Measurements from ENCODE around the gene PCDHB16. TPM values are rescaled to one million over a fixed set of nuclear protein-coding genes. Genes with fewer than 3 reads are reported as not detected.
"Not testable (repeated sequence)": the region's sequence is repeated elsewhere in the genome, so short reads cannot be mapped to it uniquely, and the experiment has no call there.

PCDHB16 gene
- total RNA-seq (not detected), polyA plus RNA-seq (not detected)

- intact Hi-C loops (cut with micrococcal nuclease): no loop called here
- no peaks in the 10 kb centered on the region for H3K9me3 ChIP-seq (ENCODE audit: control insufficient read depth in 1 of 2, low read length in 2 of 2)
- H3K27me3 ChIP-seq (ENCODE audit: insufficient read depth, low read length): no peaks in the 10 kb centered on the region
- no peak within 1 kb of the TSS for H3K27ac ChIP-seq (ENCODE audit: low read depth, low read length)
- H3K36me3 ChIP-seq (ENCODE audit: insufficient read depth, low read length): no peaks in the 10 kb centered on the region
- CTCF ChIA-PET (ENCODE audit: partially characterized antibody): no interaction called here
- H3K9me3 Mint-ChIP-seq: peaks cover 0 to 39% (median 23%) of the 10 kb centered on the region in 8 donors
- no peaks in the 10 kb centered on the region for H3K36me3 Mint-ChIP-seq
- POLR2A ChIA-PET (ENCODE audit: partially characterized antibody): no interaction called here
- peaks cover 0 to 11% (median 3%) of the 10 kb centered on the region in 4 donors for H3K4me1 Mint-ChIP-seq
- peaks cover 18 to 29% of the 10 kb centered on the region in 2 donors for H3K27me3 Mint-ChIP-seq
- DNase-seq: no peak
- H3K4me3 Mint-ChIP-seq: no peak within 1 kb of the TSS
- H3K4me3 ChIP-seq (ENCODE audit: low read length in 2 of 2): no peak within 1 kb of the TSS
- no peak within 1 kb of the TSS for H3K27ac Mint-ChIP-seq
- no peaks in the 10 kb centered on the region for H3K4me1 ChIP-seq (ENCODE audit: insufficient read depth, low read length)
These were observed at the start of gene PCDHB16 for GRCh38 chr5:141182248-141182647. TSS of gene PCDHB16 (plus strand) at chr5:141182387. CDS start at chr5:141182560, 173 bp downstream.

DNA sequence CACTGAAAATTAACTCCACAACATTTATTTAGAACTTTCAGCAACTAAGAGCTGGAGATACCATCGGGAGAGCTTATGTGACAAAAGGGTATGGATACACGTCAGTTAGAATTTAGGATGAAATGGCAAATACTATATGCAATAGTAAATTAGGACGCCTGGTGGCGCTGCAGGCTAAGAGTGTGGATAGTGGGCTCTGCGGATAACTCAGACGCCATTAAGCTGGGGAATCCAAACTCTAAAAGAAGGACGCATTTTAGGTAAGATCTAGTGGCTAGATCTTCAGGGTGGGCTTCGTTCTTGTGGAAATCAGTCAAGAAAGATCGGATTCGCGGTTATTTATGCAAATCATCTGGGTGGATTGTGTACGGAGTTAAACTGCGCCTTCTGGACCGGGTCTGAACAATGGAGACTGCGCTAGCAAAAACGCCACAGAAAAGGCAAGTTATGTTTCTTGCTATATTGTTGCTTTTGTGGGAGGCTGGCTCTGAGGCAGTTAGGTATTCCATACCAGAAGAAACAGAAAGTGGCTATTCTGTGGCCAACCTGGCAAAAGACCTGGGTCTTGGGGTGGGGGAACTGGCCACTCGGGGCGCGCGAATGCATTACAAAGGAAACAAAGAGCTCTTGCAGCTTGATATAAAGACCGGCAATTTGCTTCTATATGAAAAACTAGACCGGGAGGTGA, 47.0 kb upstream of the PCDHB16 start, which contains the start of gene PCDHB5:
Gene PCDHB5, plus strand, starts transcription at position 177 of the 688 bp plus-strand sequence. Its CDS starts 229 bp downstream, at position 406.
- Histone ChIP-seq H3K4me3 (ENCODE audit: low read length in 2 of 2) (no peak within 1 kb of the TSS), H3K36me3 (ENCODE audit: insufficient read depth, low read length) (no peaks in the 10 kb centered on the region), H3K27me3 (ENCODE audit: insufficient read depth, low read length) (no peaks in the 10 kb centered on the region), H3K4me1 (ENCODE audit: insufficient read depth, low read length) (no peaks in the 10 kb centered on the region), H3K9me3 (ENCODE audit: control insufficient read depth in 1 of 2, low read length in 2 of 2) (no peaks in the 10 kb centered on the region), H3K27ac (ENCODE audit: low read depth, low read length) (no peak within 1 kb of the TSS)
- intact Hi-C loops (cut with micrococcal nuclease): no loop called here
- DNase-seq: peak in 1 of 5 donors; percentile 4
- H3K4me1 Mint-ChIP-seq: peaks cover 1 to 9% (median 6%) of the 10 kb centered on the region in 4 donors
- ChIA-PET POLR2A (ENCODE audit: partially characterized antibody) (no interaction called here), CTCF (ENCODE audit: partially characterized antibody) (no interaction called here)
- H3K4me3 Mint-ChIP-seq: peak within 1 kb of the TSS; percentile 25 to 88 (median 64)
- H3K27ac Mint-ChIP-seq: no peak within 1 kb of the TSS
- peaks cover 0 to 7% of the 10 kb centered on the region in 2 donors for H3K36me3 Mint-ChIP-seq
- H3K27me3 Mint-ChIP-seq: peaks cover 10 to 13% of the 10 kb centered on the region in 2 donors
- H3K9me3 Mint-ChIP-seq: peaks cover 9 to 62% (median 48%) of the 10 kb centered on the region in 8 donors

GRCh38 chr5:141135718-141136266, 46.4 kb upstream of the PCDHB16 start:
- Mint-ChIP-seq H3K27me3 (peaks cover 10 to 11% of the 10 kb centered on the region in 2 donors), H3K4me3 (peak overlapping the region in 5 of 8 donors; percentile 13 to 88 (median 65)), H3K4me1 (peaks cover 1 to 9% (median 6%) of the 10 kb centered on the region in 4 donors), H3K9me3 (peaks cover 9 to 62% (median 48%) of the 10 kb centered on the region in 8 donors), H3K36me3 (peaks cover 0 to 7% of the 10 kb centered on the region in 2 donors), H3K27ac (no peak overlapping the region)
- intact Hi-C loops (cut with micrococcal nuclease): no loop called here
- no peak overlapping the region for H3K27ac ChIP-seq (ENCODE audit: low read depth, low read length)
- H3K27me3 ChIP-seq (ENCODE audit: insufficient read depth, low read length): no peaks in the 10 kb centered on the region
- DNase-seq: no peak
- ChIA-PET POLR2A (ENCODE audit: partially characterized antibody) (no interaction called here), CTCF (ENCODE audit: partially characterized antibody) (no interaction called here)
- H3K4me3 ChIP-seq (ENCODE audit: low read length in 2 of 2): no peak overlapping the region
- no peaks in the 10 kb centered on the region for H3K9me3 ChIP-seq (ENCODE audit: control insufficient read depth in 1 of 2, low read length in 2 of 2)
- no peaks in the 10 kb centered on the region for H3K36me3 ChIP-seq (ENCODE audit: insufficient read depth, low read length)
- H3K4me1 ChIP-seq (ENCODE audit: insufficient read depth, low read length): no peaks in the 10 kb centered on the region

GRCh38 chr5:141137346-141137745, 44.8 kb upstream of the PCDHB16 start:
- H3K4me1 Mint-ChIP-seq; H3K36me3 Mint-ChIP-seq; H3K4me3 ChIP-seq (ENCODE audit: low read length in 2 of 2); H3K36me3 ChIP-seq (ENCODE audit: insufficient read depth, low read length); H3K9me3 ChIP-seq (ENCODE audit: control insufficient read depth in 1 of 2, low read length in 2 of 2); H3K4me1 ChIP-seq (ENCODE audit: insufficient read depth, low read length); DNase-seq; H3K27ac Mint-ChIP-seq; intact Hi-C loops (cut with micrococcal nuclease); CTCF ChIA-PET (ENCODE audit: partially characterized antibody); H3K27ac ChIP-seq (ENCODE audit: low read depth, low read length); H3K4me3 Mint-ChIP-seq; H3K27me3 ChIP-seq (ENCODE audit: insufficient read depth, low read length); POLR2A ChIA-PET (ENCODE audit: partially characterized antibody): not testable (repeated sequence)
- Mint-ChIP-seq H3K27me3 (peaks cover 10 to 14% of the 10 kb centered on the region in 2 donors), H3K9me3 (peaks cover 8 to 68% (median 46%) of the 10 kb centered on the region in 8 donors)

- no peaks in the 10 kb centered on the region for H3K36me3 ChIP-seq (ENCODE audit: insufficient read depth, low read length)
- Mint-ChIP-seq H3K27me3 (peaks cover 15 to 26% of the 10 kb centered on the region in 2 donors), H3K4me3 (peak within 1 kb of the TSS in 7 of 8 donors; percentile 26 to 75 (median 56)), H3K36me3 (peaks cover 0 to 8% of the 10 kb centered on the region in 2 donors), H3K9me3 (peaks cover 0 to 39% (median 27%) of the 10 kb centered on the region in 8 donors), H3K4me1 (peaks cover 0 to 6% (median 4%) of the 10 kb centered on the region in 4 donors), H3K27ac (no peak within 1 kb of the TSS)
- no peaks in the 10 kb centered on the region for H3K4me1 ChIP-seq (ENCODE audit: insufficient read depth, low read length)
- CTCF ChIA-PET (ENCODE audit: partially characterized antibody): no interaction called here
- no peak within 1 kb of the TSS for H3K4me3 ChIP-seq (ENCODE audit: low read length in 2 of 2)
- intact Hi-C loops (cut with micrococcal nuclease): no loop called here
- POLR2A ChIA-PET (ENCODE audit: partially characterized antibody): no interaction called here
- no peak within 1 kb of the TSS for H3K27ac ChIP-seq (ENCODE audit: low read depth, low read length)
- no peak for DNase-seq
- H3K27me3 ChIP-seq (ENCODE audit: insufficient read depth, low read length): no peaks in the 10 kb centered on the region
- no peaks in the 10 kb centered on the region for H3K9me3 ChIP-seq (ENCODE audit: control insufficient read depth in 1 of 2, low read length in 2 of 2)
These were observed 32.4 kb upstream of the PCDHB16 start, which contains the start of gene PCDHB6 for GRCh38 chr5:141149812-141150211. TSS of gene PCDHB6 (plus strand) at chr5:141150057. CDS start at chr5:141150258, 201 bp downstream.

- intact Hi-C loops (cut with micrococcal nuclease): no loop called here
- POLR2A ChIA-PET (ENCODE audit: partially characterized antibody): no interaction called here
- no peaks in the 10 kb centered on the region for H3K36me3 ChIP-seq (ENCODE audit: insufficient read depth, low read length)
- no peak overlapping the region for H3K4me3 ChIP-seq (ENCODE audit: low read length in 2 of 2)
- H3K36me3 Mint-ChIP-seq: peaks cover 0 to 8% of the 10 kb centered on the region in 2 donors
- H3K27me3 ChIP-seq (ENCODE audit: insufficient read depth, low read length): no peaks in the 10 kb centered on the region
- H3K27ac ChIP-seq (ENCODE audit: low read depth, low read length): no peak overlapping the region
- DNase-seq: no peak
- CTCF ChIA-PET (ENCODE audit: partially characterized antibody): no interaction called here
- peak overlapping the region in 5 of 8 donors; percentile 26 to 75 (median 72) for H3K4me3 Mint-ChIP-seq
- peaks cover 19 to 25% of the 10 kb centered on the region in 2 donors for H3K27me3 Mint-ChIP-seq
- peaks cover 0 to 41% (median 28%) of the 10 kb centered on the region in 8 donors for H3K9me3 Mint-ChIP-seq
- H3K4me1 ChIP-seq (ENCODE audit: insufficient read depth, low read length): no peaks in the 10 kb centered on the region
- H3K9me3 ChIP-seq (ENCODE audit: control insufficient read depth in 1 of 2, low read length in 2 of 2): no peaks in the 10 kb centered on the region
- H3K4me1 Mint-ChIP-seq: peaks cover 0 to 6% (median 4%) of the 10 kb centered on the region in 4 donors
- no peak overlapping the region for H3K27ac Mint-ChIP-seq
These were observed 31.8 kb upstream of the PCDHB16 start for GRCh38 chr5:141150224-141150992.

DNA sequence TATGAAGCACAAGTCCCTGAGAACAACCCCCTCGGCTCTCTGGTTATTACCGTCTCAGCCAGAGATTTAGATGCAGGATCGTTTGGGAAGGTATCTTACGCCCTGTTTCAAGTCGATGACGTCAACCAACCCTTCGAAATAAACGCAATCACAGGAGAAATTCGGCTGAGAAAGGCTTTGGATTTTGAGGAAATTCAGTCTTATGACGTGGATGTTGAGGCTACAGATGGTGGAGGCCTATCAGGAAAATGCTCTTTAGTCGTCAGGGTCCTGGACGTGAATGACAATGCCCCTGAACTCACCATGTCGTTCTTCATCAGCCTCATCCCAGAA, 31.2 kb upstream of the PCDHB16 start:
- POLR2A ChIA-PET (ENCODE audit: partially characterized antibody): no interaction called here
- Mint-ChIP-seq H3K9me3 (peaks cover 0 to 46% (median 32%) of the 10 kb centered on the region in 8 donors), H3K36me3 (peaks cover 0 to 8% of the 10 kb centered on the region in 2 donors), H3K27me3 (peaks cover 21 to 27% of the 10 kb centered on the region in 2 donors), H3K4me1 (peaks cover 0 to 6% (median 4%) of the 10 kb centered on the region in 4 donors), H3K4me3 (no peak overlapping the region), H3K27ac (no peak overlapping the region)
- H3K9me3 ChIP-seq (ENCODE audit: control insufficient read depth in 1 of 2, low read length in 2 of 2): no peaks in the 10 kb centered on the region
- no peaks in the 10 kb centered on the region for H3K27me3 ChIP-seq (ENCODE audit: insufficient read depth, low read length)
- no peaks in the 10 kb centered on the region for H3K36me3 ChIP-seq (ENCODE audit: insufficient read depth, low read length)
- no peak overlapping the region for H3K4me3 ChIP-seq (ENCODE audit: low read length in 2 of 2)
- no peaks in the 10 kb centered on the region for H3K4me1 ChIP-seq (ENCODE audit: insufficient read depth, low read length)
- no peak for DNase-seq
- H3K27ac ChIP-seq (ENCODE audit: low read depth, low read length): no peak overlapping the region
- intact Hi-C loops (cut with micrococcal nuclease): no loop called here
- CTCF ChIA-PET (ENCODE audit: partially characterized antibody): no interaction called here

All from CD4-positive, alpha-beta memory T cell (primary cell).